HG02973 (cell line): ENCODE results near the gene FSTL3.
"Not testable (repeated sequence)": the region's sequence is repeated elsewhere in the genome, so short reads cannot be mapped to it uniquely, and the experiment has no call there.

Experiments used
- ATAC-seq: cut with Tn5 transposase; IDR thresholded peaks from one replicate; pipeline ENCODE4 v1.9.1; 2021; ENCODE audit warnings: moderate library complexity; ENCODE audit not compliant: unreplicated experiment

The FSTL3 gene

GRCh38 chr19:709196-709964 is 33.2 kb downstream of the FSTL3 start:
- ATAC-seq = no peak

GRCh38 chr19:709965-710571 is 33.9 kb downstream of the FSTL3 start:
- ATAC-seq = no peak

DNA sequence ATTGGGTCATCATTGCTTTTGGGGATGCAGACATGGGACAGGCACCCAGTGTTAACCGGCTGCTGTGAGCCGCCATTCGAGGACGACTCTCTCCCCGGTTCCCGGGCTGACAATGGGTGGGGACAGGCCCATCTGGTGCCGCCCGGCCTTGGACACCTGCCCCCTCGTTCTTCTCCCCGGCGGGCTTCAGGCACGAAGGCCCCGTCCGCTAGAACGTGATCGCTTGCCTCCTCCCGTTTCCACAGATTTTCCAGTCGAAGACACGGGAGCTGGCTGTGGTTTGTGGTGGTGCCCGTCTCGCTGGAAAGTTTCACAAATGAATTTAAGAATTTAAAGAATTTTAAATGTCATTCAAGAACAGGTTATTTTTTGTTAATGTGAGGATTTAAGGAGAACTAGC is 34.6 kb downstream of the FSTL3 start:
- ATAC-seq = no peak

DNA sequence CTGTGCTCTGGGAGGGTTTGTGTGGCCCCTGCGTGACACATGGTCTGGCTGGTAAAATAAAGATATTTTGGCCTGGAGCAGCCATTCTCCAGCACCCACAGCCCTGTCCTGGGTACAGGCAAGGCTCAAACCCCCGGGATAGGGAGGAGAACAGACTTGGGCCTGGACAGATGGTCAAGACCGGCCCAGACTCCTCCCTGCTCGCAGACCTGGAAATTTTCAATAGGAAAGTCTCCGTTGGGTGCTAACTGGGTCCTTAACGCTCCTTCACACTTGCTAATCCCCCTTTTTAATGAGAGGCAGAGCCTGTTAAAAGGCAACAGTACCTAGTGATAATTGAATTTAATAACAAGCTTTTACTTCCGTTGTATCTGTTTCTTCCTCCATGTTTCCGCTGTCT is 35.1 kb downstream of the FSTL3 start:
- no peak for ATAC-seq

GRCh38 chr19:715347-715746 is 39.2 kb downstream of the FSTL3 start:
- ATAC-seq = no peak

- no peak for ATAC-seq
Measured at GRCh38 chr19:718251-718951, 42.2 kb downstream of the FSTL3 start.

GRCh38 chr19:718991-719512 is 42.9 kb downstream of the FSTL3 start:
- no peak for ATAC-seq

GRCh38 chr19:719636-720344 is 43.6 kb downstream of the FSTL3 start:
- ATAC-seq = no peak

DNA sequence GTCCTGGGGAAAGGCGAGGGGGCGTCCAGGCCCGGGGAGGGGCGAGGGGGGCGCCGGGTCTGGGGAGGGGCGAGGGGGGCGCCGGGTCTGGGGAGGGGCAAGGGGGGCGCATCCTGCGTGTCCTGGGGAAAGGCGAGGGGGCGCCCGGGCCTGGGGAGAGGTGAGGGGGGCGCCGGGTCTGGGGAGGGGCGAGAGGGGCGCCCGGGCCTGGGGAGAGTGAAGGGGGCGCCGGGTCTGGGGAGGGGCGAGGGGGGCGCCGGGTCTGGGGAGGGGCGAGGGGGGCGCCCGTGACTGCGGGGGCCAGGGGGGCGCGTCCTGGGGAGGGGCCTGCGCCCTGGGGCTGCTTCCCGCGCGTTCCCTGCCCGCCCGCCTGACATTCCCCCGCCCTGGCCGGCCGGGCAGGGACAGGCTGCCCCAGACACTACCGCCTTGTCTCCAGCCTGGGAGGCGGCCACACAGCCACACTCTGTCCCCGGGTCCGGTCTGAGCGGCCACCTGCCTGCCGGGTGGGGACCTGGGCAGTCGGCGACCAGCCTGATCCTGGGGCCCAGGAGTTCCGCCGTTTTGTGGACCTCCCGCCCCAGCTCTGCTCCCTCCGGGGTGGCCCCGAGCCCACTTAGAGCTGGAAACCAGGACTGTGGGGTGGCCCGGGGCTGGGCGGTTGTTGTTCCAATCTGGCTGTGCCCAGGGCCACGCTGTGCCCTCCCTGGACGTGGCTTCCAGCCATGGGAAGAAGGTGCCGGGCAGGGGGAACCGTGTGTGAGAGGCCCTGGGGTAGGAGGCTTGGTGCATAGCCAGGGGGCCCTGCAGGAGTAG is 44.4 kb downstream of the FSTL3 start:
- ATAC-seq = no peak

DNA sequence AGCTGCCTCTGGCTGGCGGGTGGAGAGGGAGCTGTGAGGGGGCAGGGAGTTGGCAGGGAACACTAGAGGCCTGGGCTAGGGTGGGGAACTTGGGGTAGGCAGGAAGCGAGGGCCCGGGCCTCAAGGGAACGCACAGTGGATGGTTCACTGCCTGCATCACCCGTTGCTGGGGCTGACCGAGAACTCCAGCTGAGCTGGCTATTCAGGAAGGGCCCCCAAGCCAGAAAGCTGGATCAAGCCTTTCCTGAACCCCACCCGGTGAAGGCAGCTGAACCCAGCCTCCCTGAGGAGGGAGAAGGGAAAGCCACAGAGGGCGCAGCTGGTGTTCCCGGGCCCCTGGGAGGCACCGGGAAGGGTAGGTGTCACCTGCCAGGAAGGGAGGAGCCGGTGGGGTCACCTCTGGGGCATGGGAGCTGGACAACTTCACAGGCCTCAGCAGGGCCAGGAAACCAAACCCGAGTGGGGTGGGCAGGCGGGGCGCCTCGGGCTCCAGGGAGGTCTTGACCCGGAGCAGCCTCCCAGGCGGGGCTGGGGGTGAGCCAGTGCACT is 46.4 kb downstream of the FSTL3 start:
- no peak for ATAC-seq

DNA sequence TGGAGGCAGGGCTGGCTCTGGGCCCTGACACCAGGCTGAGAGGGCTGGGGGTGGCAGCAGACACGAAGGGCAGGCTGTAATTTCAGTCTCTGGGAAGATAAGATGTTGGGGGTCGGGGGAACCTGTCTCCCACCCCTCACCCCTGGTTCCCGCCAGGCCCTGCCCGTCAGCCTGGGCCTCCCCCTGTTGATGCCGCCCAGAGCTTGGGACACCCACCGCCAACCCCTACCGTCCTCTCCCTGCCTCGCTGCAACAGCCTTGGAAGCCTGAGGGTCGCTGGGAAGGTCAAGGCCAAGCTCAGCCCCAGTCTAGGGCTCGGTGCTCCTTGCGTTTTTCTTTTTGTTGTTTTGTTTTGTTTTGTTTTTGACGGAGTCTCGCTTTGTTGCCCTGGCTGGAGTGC is 47.1 kb downstream of the FSTL3 start:
- ATAC-seq = no peak

- ATAC-seq = no peak
Measured at GRCh38 chr19:723714-724113, 47.5 kb downstream of the FSTL3 start.

DNA sequence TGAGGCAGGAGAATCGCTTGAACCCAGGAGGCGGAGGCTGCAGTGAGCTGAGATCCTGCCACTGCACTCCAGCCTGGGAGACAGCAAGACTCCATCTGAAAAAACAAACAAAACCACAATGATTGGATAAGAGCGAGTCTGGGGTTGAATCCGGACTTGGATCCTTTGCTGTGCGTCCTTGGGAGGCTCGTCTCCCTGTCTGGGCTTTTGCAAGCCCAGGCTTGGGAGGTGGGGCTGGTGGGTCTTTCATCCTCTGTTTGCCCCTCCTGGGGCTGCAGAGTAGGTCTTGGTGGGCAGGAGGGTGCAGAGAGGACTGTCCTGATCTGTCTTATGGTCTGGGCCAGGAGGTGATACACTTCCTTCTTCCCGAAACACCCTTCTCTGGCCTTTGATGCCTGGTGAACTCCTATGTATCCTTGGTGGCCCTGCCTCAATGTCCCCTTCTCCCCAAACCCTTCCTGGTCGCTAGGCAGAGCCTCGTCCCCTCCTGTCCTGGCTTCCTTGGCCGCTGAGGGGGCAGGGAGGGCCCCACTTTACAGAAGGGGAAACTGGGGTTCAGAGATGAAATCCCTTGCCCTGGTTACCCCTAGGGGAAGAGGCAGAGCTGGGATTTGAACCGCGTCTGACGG is 49.4 kb downstream of the FSTL3 start:
- no peak for ATAC-seq

DNA sequence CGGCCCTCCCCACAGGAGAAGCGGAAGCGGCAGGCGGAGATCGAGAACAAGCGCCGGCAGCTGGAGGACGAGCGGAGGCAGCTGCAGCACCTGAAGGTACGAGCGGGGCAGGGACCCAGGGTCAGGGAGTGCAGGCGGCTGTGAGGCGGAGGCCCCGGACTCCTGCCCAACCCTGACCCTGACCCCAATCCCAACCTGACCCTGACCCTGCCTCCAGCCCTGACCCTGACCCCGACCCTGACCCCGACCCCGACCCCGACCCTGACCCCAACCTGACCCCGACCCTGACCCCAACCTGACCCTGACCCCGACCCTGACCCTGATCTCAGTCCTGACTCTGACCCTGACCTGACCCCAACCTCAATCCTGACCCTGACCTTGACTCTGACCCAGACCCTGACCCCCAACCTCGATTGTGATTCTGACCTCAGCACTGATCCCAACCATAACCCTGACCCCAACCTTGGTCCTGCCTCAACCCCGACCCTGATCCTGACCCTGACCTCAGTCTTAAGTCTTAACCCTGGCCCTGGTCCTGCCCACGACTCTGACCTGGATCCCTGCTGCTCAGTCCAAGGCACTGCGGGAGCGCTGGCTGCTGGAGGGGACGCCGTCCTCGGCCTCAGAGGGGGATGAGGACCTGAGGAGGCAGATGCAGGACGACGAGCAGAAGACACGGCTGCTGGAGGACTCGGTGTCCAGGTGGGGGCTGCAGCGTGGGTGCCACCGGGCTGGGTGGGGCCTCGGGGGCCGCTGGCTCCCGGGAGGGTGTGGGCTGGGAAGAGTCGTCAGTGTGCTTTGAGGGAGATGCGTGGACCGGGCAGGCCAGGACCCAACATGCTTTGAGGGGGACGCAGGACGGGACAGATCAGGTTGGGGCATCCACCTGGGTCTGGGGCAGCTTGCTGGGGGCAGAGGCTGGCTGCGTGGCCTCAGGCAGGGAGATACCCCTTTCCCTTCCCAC is 51.1 kb downstream of the FSTL3 start:
- no peak for ATAC-seq

DNA sequence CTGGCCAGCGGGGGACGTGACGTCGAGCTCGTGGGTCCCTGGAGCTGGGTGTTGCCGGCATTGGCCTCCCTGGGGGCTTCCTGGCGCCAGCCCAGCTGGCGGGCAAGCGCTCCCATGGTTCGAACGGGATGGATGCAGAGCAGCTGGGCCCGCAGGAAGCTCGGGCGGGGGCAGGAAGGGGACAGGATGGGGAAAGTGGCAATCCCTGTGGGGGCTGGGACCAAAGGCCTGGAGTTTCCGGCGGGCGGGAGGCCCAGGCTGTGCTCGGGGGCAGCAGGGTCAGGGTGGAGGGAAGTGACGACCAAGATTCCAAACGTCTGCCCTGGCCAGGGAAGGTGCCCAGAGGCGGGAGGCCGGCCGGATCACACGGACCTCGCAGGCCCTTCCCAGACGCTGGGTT is 51.8 kb downstream of the FSTL3 start:
- no peak for ATAC-seq

GRCh38 chr19:729564-729963 is 53.4 kb downstream of the FSTL3 start:
- not testable (repeated sequence) for ATAC-seq

DNA sequence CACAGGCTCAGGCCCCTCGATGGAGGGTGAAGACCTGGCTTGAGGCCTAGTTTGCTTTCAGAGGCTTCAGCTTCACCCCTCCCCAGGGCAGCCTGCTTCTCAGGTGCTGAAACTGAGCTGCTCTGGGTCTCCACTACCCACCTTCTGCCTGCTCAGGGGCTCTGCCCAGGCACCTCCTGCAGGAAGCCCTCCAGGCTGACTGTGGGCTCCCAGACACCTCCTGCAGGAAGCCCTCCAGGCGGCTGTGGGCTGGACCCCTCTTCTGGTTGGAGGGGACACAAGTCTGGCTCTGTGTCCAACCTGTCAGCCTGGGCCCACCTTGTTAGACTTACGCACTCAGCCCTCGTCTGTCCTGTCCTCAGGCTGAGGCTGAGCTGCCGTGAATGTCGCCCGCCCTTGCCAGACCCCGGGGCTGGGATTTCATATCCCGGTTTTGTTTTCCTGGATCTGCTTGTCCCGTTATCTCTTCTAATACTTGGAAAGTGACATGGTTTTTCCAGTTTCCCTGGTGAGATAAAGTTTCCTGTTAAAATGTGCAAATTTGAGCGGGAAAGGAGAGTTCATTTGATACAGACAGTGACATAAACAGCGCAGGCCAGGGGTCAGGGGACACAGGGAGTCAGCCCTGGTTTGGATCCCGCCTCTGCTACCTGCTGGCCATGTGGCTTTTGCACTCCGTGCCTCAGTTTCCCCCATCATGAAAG is 53.9 kb downstream of the FSTL3 start:
- no peak for ATAC-seq

- no peak for ATAC-seq
Measured at GRCh38 chr19:731000-731399, 54.8 kb downstream of the FSTL3 start.
